ENCODE results near the gene ST8SIA1. TPM values are rescaled to one million over a fixed set of nuclear protein-coding genes. Genes with fewer than 3 reads are reported as not detected.

ST8SIA1 gene
- total RNA-seq, 1 donor from 2014 or later, result 1.2 TPM

DNA sequence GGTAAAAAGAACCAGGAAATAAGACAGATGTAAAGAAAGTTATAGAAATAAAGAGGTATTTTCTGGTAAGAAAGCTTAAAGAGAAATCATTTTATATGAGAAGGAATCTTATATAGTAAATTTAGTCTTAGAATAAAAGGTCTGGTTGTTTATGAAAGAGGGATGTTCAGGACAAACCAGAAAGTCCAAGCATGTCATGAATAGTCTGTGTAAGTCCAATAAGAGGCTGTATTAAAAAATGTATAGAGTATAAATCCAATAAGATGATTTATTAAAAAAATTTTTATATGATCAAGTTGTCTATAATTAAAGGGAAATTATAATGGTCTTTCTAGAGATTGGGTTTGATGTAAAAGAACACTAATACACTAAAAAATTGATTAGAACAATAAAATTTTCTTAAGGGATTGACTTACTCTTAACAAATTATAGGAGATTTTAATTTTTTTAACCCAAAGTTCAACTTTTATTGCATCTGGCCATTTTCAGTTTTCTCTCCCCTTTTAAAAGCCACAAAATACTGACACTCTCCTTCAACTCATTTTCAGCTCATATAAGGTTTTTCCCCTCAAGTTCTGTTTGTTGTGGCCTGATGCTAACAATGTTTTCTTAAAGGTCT, 35.1 kb downstream of the ST8SIA1 start:
- no peak for DNase-seq (ENCODE audit: low spot score)
- no peak overlapping the region for H3K27ac Mint-ChIP-seq (ENCODE audit: unreplicated experiment)
- TF ChIP-seq, protein P1, sequence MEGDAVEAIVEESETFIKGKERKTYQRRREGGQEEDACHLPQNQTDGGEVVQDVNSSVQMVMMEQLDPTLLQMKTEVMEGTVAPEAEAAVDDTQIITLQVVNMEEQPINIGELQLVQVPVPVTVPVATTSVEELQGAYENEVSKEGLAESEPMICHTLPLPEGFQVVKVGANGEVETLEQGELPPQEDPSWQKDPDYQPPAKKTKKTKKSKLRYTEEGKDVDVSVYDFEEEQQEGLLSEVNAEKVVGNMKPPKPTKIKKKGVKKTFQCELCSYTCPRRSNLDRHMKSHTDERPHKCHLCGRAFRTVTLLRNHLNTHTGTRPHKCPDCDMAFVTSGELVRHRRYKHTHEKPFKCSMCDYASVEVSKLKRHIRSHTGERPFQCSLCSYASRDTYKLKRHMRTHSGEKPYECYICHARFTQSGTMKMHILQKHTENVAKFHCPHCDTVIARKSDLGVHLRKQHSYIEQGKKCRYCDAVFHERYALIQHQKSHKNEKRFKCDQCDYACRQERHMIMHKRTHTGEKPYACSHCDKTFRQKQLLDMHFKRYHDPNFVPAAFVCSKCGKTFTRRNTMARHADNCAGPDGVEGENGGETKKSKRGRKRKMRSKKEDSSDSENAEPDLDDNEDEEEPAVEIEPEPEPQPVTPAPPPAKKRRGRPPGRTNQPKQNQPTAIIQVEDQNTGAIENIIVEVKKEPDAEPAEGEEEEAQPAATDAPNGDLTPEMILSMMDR (IDR thresholded peaks at IDR 0.05), result no peak
- H3K9me3 Mint-ChIP-seq (ENCODE audit: low read depth), result peaks cover 15% of the 10 kb centered on the region
- no peaks in the 10 kb centered on the region for H3K4me1 Mint-ChIP-seq (ENCODE audit: low read depth)
- H3K4me3 Mint-ChIP-seq (ENCODE audit: unreplicated experiment), result no peak overlapping the region
- peaks cover 11% of the 10 kb centered on the region for H3K36me3 Mint-ChIP-seq (ENCODE audit: low read depth)
- H3K27me3 Mint-ChIP-seq (ENCODE audit: low read depth), result no peaks in the 10 kb centered on the region

DNA sequence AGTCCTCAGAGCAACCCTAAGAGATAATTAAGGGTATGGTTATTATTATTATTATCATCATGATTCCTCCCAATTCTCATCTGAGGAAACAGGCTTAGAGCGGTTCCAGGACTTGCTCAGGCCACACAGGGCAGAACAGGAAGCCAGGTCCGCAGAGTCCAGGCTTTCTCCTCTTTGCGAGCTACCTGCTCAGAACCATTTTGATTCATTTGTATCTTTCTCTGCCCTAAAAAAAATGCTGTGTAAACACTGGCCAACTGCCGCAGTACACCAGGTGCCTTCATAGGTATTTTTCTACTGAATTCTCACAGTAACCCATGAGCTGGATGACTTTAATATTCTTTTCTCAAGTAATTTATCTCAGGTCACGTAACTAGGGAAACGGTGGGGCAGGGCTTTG, 45.3 kb downstream of the ST8SIA1 start:
- H3K4me1 Mint-ChIP-seq (ENCODE audit: low read depth), result peaks cover 44% of the 10 kb centered on the region
- H3K27ac Mint-ChIP-seq (ENCODE audit: unreplicated experiment), result no peak overlapping the region
- H3K36me3 Mint-ChIP-seq (ENCODE audit: low read depth), result no peaks in the 10 kb centered on the region
- H3K4me3 Mint-ChIP-seq (ENCODE audit: unreplicated experiment), result no peak overlapping the region
- H3K9me3 Mint-ChIP-seq (ENCODE audit: low read depth), result no peaks in the 10 kb centered on the region
- no peak for DNase-seq (ENCODE audit: low spot score)
- TF ChIP-seq, protein P1 (IDR thresholded peaks at IDR 0.05), result no peak
- peaks cover 6% of the 10 kb centered on the region for H3K27me3 Mint-ChIP-seq (ENCODE audit: low read depth)

DNA sequence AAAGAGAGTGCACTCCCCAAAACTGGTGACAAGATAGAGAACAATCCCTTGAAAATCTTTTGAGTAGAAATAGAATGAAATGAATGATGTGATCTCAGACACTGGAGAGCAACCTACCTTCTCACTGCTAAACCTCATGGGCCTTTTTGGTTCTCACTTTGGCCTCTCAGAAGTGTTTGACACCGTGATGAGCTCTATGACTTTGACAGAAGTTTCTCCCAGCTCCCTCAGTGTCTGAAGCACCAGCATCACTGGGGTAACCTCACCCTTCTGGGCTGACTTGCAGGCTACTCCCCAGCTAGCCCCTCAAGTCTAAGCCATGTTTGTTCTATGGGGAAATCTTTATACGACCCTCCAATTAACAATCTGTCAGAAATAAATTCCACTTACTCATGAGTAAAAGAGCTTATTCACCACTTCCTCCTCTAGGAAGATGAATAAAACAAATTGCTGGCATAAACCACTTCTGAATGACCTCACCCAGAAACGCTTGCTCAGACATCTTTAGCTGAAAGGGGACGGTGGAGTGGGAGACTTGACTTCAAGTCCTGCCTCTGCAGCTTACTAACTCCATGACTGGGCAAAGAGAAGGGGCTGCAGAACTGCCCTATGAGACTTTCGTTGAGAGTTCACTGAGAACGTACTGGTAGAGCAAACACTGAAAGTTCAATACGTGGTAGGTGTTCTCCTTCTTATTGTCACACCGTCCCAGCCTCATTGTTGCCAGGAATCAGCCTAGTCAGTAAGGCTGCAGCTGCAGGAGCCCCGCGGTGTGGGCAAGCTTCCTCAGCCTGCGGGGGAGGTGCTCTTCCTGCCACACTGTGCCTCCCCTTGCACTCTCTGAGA, 46.5 kb downstream of the ST8SIA1 start:
- DNase-seq (ENCODE audit: low spot score), result no peak
- Mint-ChIP-seq H3K4me1 (ENCODE audit: low read depth) (peaks cover 53% of the 10 kb centered on the region), H3K27me3 (ENCODE audit: low read depth) (peaks cover 6% of the 10 kb centered on the region), H3K4me3 (ENCODE audit: unreplicated experiment) (no peak overlapping the region), H3K9me3 (ENCODE audit: low read depth) (no peaks in the 10 kb centered on the region), H3K36me3 (ENCODE audit: low read depth) (no peaks in the 10 kb centered on the region), H3K27ac (ENCODE audit: unreplicated experiment) (peak overlapping the region; percentile 28)
- TF ChIP-seq, protein P1 (IDR thresholded peaks at IDR 0.05), result no peak

DNA sequence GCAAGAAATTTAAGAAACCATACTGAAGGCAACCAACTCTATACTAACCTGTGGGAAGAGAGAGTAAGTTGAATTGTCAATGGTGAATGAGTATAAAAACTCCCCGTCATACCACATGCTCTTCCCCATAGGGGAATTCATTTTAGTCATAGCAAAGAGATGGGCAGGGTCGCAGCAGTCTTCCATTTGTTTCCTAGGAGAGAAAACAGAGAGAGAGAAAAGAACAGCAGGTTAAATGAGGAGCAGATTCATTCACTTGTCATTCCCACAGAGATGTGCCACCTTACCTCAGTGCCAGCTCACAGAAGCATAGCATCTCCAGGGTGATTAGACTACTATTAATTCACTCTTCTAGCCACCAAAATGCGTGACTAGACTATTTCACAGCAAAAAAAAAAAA, 47.4 kb downstream of the ST8SIA1 start:
- TF ChIP-seq, protein P1 (IDR thresholded peaks at IDR 0.05), result no peak
- H3K9me3 Mint-ChIP-seq (ENCODE audit: low read depth), result no peaks in the 10 kb centered on the region
- H3K27me3 Mint-ChIP-seq (ENCODE audit: low read depth), result peaks cover 6% of the 10 kb centered on the region
- peaks cover 62% of the 10 kb centered on the region for H3K4me1 Mint-ChIP-seq (ENCODE audit: low read depth)
- no peaks in the 10 kb centered on the region for H3K36me3 Mint-ChIP-seq (ENCODE audit: low read depth)
- no peak overlapping the region for H3K4me3 Mint-ChIP-seq (ENCODE audit: unreplicated experiment)
- no peak for DNase-seq (ENCODE audit: low spot score)
- peak overlapping the region; percentile 89 for H3K27ac Mint-ChIP-seq (ENCODE audit: unreplicated experiment)

DNA sequence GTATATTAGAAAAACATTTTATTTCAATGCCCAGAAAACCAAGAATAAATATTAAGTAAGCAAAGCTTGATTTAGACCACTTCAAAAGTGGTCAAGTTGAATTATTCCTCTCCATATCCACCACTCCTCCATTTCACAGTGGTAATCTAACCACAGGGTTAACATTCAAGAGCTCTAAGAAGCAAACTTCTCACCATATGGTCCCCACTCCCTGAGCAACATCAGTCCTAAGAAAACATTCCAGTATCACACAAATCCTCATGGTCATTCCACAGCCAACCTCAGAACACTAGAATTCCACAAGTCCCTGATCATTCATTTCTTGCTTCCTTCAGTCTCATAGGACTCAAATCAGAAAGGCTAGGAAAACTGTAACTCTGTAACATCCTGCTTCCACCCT, 47.9 kb downstream of the ST8SIA1 start:
- Mint-ChIP-seq H3K27ac (ENCODE audit: unreplicated experiment) (peak overlapping the region; percentile 89), H3K9me3 (ENCODE audit: low read depth) (no peaks in the 10 kb centered on the region), H3K4me3 (ENCODE audit: unreplicated experiment) (no peak overlapping the region), H3K36me3 (ENCODE audit: low read depth) (no peaks in the 10 kb centered on the region), H3K4me1 (ENCODE audit: low read depth) (peaks cover 65% of the 10 kb centered on the region), H3K27me3 (ENCODE audit: low read depth) (peaks cover 6% of the 10 kb centered on the region)
- DNase-seq (ENCODE audit: low spot score), result no peak
- TF ChIP-seq, protein P1 (IDR thresholded peaks at IDR 0.05), result no peak

Data from chondrocyte (in vitro differentiated cells).